Esophagus mucosa (tissue), 1 donor: Measurements from ENCODE around the gene TTC27. TPM values are rescaled to one million over a fixed set of nuclear protein-coding genes. Genes with fewer than 3 reads are reported as not detected.
"Not testable (repeated sequence)": the region's sequence is repeated elsewhere in the genome, so short reads cannot be mapped to it uniquely, and the experiment has no call there.

Experiments
- ATAC-seq: fragments of 200-7000 bp; cut with Tn5 transposase; one replicate; pipeline ENCODE4 v1.9.1; 2020
- total RNA-seq: library from RNA; stranded (reverse); gene quantifications from one replicate; pipeline ENCODE4 v1.2.4, GENCODE V29; 2023
- donor health status: DM: yes; HTN: yes; CAD: no.

TTC27 gene
- total RNA-seq, 1 donor from 2014 or later, result 16.5 TPM

DNA sequence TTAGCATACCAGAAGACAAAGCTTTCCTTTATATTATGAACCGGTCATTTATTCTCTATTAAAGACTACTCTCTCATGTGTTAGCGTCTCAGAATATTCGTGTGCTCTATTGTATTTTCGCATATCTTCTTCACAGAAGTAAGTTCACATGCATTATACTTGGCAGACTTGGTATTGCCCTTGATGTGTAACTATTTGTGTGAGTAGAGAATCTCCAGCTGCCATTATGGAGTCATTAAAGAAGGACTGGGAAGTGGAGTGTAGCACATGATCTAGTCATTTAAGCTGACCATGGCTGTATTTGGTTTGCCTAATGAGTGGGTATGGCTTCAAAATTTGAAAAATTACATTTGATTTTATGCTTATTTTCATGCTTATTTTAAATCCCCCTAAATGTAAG, 92.9 kb downstream of the TTC27 start:
- ATAC-seq, result no peak

DNA sequence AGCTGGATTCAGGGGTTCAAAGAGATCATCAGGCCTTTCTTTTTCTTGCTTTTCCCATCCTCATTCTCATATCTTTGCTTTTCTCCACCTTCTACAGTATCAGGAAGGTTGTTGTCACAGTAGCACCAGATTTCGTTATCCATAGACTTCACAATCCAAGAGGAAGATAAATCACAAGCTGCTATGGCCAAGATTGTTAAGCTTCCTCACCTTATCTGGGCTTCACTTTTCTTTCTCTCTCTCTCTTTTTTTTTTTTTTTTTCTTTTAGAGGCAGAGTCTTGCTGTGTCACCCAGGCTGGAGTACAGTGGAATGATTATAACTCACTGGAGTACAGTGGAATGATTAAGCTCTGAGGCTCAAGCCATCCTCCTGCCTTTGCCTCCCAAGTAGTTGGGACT, 93.5 kb downstream of the TTC27 start:
- ATAC-seq, result no peak

DNA sequence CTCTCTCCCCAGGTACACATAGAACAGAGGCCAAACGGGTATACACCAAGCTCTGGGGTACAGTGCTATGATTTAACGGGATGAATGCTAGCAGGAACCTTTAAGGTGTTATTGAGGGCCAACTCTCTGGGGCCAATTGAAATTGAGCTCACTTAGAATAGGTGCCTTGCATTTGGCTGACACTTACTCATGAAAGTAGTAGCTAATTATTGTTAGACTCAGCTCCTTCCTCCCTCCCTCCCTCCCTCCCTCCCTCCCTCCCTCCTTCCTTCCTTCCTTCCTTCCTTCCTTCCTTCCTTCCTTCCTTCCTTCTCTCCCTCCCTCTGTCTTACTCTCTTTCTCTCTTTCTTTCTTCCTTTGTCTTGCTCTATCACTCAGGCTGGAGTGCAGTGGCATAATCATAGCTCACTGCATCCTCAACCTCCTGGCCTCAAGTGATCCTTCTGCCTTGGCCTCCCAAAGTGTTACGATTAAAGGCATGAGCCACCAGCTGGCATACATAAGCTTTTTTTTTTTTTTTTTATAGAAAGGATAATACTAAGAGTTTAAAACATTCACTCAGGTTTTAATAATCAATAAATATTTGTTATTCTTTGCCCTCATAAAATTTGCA, 95.7 kb downstream of the TTC27 start:
- ATAC-seq, result no peak

DNA sequence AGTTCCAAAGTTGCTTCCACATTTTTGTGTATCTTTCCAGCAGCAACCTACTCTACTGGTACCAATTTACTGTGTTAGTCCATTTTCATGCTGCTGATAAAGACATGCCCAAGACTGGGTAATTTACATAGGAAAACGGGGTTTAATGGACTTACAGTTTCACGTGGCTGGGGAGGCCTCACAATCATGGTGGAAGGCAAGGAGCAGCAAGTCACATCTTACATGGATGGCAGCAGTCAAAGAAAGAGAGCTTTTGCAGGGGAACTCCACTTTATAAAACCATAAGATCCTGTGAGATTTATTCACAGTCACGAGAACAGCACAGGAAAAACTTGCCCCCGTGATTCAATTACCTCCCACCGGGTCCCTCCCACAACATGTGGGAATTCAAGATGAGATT, 98.8 kb downstream of the TTC27 start:
- ATAC-seq, result not testable (repeated sequence)

DNA sequence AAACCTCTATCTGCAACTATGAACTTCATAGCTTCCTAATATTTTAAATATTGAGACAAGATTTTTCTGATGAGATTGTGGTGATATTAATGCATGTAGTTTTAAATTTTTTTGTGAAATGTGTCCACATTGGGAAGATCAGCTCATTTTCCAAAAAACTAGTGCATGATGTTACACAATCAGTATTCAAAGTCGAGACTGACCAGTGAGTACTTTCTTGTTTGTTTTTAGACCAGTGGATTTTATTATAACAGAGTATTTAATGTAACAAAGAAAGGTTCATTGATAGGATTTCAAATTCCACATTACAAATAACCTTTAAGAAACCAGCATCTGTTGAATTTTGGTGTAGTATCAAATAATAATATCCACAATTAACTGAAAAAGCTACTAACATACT, 99.3 kb downstream of the TTC27 start:
- ATAC-seq, result no peak

DNA sequence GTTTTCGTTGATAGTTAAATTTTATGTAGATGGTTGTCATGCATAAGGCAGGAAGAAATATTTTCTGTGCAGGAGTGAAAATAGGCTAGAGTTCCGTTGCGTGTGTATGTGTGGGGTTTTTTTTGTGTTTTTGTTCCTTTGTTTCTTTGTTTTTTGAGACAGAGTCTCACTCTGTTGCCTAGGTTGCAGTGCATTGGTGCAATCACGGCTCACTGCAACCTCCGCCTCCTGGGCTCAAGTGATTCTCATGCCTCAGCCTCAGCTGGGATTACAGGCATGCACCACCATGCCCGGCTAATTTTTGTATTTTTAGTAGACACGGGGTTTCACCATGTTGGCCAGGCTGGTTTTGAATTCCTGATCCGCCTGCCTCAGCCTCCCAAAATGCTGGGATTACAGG, 103.1 kb downstream of the TTC27 start:
- not testable (repeated sequence) for ATAC-seq

DNA sequence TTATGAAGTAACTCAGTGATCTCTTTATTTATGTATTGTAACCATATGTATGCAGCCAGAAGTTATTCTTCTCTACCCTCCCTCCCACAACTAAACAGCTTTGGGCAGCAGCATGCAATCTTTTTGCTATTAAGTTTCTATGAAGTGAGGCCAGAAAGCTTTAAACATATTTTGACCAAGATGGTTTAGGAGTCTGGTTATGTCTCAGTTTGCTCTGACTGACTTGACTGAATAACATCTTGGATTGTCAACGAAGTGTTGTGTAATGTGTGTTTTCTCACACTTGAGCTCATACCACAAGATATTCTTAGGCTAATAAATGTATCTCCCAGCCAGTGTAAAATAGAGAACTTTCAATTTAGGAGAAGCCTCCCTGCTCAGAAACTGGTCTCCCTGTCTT, 104.3 kb downstream of the TTC27 start:
- ATAC-seq, result no peak

DNA sequence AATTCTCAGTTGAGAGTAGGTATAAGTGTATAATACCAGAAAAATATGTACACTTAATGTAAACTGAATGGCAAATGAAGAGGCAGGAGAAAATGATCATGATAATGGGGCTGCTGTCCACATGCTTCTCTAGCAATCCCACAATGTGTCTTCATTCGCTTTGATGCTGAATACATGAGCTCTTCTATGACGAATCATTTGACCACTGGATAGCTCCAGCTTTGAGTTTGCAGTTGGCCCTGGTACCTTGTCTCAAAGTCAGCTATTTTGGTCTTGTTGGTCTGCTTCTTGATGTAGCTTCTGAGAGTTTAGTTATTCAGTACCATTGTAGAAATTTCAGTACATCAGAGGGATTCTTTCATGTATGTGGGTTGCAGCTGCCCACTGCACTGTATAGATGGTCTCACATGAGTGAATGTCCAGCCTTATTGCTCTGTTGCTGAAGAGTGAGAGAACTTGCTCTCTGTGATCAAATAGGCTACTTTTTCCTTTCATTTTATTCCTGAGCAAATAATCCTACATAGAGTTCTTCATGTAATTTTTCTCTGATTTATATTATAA, 105.1 kb downstream of the TTC27 start:
- no peak for ATAC-seq

DNA sequence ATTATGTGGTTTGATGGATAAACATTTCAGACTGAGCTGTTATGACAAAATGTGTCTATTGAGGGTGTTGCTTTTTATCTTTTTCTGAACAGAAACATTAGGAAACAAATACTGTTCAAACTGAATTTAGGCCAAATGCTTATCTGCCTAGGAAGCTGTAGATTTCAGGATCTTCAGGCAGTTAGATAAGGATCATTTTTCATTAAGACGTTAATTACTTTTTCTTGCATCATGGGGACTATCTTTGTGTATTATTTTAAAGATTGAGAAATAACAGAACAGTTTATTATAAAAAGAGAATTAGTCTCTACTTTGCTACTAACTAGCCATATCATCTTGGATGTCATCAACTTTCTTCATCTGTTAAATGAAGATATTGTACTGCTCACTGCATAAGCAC, 107.5 kb downstream of the TTC27 start:
- no peak for ATAC-seq

DNA sequence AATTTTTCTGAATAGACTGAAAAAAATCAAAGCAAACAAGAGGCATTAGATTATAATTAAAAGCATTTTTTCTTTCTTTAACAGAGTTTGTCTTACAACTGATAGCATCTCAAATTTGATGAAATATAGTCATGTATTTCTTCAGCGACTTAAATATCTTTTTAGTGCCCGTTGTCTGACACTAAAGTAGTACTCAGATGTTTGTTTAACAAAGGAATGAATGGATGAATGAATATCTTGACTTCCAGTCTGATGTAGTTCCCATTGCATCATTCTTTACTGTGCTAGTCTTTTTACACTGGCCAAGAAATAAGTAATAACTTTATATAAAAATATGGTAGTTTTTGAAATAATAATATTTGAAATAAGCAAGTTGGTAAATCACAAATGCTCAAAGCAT, 111.1 kb downstream of the TTC27 start:
- no peak for ATAC-seq

DNA sequence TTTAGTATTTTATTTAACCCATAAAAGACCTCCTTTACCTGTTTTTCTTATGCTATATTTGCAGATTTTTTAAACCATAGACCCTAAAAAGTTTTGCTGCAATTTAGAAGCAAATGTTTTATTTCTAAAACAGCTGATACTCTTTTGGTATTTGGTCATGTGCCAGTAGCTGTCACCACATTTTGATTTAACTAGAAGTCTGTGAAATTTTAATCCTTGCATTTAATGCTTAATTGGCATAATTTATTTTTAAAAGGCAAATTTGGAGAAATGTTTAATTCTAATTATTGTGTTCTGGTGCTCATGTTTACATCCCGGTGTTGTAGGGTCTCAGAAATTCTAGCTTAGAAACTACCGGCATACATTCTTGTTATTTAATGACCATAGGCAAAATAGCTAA, 111.8 kb downstream of the TTC27 start:
- ATAC-seq, result no peak

DNA sequence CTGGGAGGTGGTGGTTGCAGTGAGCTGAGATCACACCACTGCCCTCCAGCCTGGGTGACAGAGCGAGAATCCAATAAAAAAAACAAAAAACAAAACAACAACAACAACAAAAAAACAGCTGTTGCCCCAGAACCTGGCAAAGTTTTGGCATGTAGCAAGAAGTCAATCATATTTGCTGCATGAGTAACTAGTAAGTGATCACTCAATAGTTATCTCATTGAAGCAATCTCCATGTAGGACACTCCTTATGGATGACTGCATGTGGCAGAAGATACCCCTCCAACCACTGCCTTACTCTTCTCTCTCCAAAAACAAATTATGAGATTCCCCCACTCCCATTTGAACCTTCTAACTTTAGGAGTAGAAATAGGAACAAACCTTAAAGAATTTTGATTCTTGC, 113.7 kb downstream of the TTC27 start:
- ATAC-seq, result no peak

DNA sequence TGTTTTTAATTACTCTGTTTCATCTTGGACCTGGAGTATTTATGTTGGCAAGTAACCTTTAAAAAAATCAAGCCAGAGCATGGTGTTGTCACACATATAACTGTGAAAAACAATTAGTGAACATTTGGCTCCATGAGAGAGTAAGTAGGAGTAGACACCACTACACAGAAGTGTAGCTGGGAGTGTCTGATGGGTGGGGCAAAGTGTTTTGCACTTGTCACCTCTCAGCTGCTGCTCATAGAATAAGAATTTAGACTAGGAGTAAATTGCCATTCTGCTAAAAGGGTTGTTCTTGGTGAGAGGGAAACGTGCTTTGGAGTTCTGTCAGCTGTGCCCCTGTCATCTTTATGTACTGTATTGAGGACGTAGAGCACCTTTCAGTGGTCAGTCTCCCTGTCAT, 114.5 kb downstream of the TTC27 start:
- ATAC-seq, result peak; percentile 53

DNA sequence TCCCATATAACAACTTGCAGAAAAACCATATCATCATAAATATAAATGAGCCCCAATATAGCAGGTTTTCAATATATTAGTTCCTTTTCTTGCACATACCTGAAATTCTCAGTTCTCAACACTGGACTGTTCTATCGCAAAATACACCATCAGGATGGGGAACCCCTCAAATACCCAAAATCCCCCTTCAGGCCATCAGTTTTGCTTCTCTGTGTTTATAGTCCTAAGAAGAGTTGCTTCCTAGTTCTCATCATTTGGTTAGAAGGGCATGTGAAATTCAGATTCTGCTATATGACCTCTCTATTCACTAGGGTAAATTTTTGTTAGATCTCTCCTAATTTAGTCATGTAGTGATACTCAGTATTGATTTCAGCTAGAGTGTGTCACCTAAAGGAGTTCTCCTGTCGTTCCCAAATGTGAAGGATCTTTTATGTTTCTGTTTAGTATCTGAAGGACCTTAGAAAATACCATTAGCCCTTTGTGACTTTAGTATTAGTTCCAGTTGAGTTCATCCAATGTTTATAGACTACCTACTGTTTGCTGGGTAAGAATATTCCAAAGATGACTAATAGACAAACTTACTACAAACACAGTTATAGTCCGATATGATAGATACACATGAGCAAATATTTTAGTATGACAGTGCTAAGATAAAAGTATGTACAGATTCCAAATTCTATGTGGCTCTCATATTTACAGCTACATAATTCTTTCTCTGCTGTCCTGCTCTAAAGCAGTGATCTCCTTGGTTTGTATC, 115.8 kb downstream of the TTC27 start:
- no peak for ATAC-seq

DNA sequence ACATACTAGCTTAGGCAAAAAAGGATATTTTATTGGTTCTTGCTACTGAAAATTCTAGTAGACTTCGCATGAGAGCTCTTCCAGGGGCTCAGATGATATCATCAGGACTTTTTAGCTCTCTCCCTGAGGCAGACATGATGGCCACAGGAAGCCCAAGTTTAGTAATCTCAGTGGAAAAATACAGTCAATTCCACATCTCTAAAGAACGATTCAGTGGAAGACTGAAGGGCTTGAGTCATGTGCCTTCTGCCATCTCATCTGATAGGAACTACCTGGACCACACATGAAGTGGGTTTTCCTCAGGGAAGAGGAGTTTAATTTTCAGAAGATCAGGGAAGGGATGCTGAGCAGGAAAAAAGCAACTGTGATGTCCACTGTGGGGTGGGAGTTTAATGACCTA, 117.3 kb downstream of the TTC27 start:
- ATAC-seq, result no peak

DNA sequence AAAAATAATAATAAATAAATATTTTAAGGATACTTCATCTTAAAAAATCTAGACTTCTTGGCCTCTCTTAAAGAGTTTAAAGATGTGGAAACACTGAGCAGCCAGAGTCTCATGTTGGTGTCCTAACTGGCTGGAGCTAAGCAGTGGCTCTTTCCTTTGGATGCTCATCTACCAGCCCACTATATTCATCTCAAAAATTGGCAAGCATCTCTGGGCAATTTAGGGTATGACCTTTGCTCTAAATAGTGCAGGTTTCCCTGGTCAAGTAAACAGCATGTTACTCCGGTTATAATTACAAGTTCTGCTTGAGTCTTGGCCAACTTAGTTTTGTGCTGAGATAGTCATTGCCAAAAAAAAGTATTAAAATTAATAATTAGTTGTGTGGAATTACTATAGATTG, 117.8 kb downstream of the TTC27 start:
- ATAC-seq, result no peak

DNA sequence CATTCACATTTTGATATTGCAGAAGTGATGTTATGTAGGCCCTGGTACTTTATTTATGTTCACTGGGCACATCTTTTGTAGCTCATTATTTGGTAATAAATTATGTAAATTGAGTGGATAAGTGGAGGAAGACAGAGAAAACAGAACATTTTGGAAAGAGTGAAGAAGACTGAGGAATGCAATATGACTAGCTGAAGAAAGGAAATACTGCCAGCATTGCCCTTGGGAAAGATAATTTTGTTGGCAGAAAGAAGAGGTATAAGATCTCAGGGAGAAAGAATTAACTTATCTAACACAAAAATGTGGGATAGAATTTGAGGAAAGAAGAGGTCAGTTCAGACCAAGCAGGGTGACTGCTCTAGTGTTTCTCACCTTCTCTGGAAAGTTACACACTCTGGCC, 118.8 kb downstream of the TTC27 start:
- ATAC-seq, result no peak

DNA sequence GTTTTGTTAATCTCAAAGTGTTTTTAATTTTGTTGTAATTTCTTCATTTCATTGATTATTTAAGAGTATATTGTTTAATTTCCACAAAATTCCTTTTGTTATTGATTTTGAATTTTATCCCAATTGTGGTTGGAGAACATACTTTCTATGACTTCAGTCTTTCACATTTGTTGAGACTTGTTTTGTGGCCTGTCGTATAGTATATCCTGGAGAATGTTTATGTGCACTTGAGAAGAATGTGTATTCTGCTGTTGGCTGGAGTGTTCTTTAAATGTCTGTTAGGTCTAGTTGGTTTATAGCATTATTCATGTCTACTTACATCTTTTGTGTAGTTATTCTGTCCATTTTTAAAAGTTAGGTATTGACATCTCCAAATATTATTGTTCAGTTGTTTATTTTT, 120.3 kb downstream of the TTC27 start:
- no peak for ATAC-seq

DNA sequence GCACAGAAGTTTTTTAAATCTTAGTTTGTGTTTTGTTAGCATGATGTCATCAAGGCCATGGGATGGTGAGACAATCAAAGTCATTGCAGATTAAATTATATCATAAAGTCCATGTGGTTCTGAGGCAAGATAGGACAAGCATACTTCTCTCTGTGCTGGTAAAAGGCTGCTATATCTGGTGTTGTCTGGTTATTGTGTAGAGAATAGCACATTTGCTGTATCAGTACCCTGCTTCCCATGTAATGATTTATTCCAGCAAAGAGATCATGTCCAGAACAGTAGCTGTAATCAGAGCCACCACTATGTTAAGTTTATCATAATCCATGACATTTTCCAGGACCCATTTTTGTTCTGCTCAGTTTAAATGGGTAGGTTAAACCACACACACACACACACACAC, 123.0 kb downstream of the TTC27 start:
- no peak for ATAC-seq

DNA sequence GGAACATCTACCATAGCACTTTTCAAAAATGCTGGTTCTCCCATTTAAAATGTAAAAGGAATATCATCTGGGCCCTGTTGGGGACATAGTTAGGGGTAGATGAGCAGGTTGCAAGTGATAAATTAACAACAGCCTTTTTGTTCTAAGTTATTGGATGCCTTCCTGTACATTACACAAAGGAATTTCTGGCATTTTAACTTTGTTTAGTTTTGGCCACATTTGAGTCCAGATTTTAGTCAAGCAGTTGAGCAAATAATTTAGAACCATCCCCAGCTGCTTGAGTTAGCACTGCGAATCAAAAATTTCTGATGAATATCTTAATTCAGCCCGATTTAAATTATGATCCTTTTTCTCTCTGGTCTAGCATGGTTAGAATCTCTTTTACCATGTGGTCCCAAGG, 124.4 kb downstream of the TTC27 start:
- no peak for ATAC-seq

DNA sequence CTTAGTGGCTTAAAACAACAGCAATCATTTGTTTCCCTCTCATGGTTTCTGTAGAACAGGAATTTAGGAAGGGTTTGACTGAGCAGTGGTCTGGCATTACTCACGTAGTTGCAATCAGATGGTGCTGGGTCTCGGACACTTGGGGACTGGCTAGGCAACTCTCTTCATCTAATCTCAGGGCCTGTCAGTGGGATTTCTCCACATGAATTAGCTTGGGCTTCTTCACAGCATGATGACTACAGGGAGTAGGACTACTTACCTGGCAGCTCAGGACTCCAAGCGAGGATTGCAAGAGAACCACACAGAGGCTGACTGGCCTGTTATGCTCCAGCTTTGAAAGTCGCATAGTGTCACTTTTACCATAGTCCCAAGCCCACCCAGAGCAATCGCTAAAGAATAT, 125.1 kb downstream of the TTC27 start:
- no peak for ATAC-seq

DNA sequence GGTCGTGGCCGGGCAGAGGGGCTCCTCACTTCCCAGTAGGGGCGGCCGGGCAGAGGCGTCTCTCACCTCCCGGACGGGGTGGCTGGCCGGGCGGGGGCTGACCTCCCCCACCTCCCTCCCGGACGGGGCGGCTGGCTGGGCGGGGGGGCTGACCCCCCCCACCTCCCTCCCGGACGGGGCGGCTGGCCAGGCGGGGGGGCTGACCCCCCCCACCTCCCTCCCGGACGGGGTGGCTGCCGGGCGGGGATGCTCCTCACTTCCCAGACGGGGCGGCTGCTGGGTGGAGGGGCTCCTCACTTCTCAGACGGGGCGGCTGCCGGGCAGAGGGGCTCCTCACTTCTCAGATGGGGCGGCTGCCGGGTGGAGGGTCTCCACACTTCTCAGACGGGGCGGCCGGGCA, 126.8 kb downstream of the TTC27 start:
- not testable (repeated sequence) for ATAC-seq

DNA sequence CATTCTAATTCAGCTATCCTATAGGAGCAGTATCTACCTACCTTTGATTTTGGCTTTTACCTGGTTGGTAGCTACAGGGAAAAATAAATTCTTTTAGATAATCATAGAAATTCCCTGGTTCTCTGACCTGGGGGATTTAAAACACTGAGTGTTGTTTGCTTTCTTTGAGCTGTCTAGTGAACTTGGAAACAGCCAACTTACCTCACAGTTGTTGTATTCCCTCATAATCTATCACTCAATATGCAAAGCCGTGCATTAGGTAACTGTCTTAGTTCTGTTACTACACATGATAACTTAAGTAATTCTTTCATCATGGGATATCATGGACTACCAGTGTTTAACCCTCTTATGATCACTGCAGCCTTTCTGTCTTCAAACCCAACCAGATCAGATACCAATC, 127.8 kb downstream of the TTC27 start:
- no peak for ATAC-seq

DNA sequence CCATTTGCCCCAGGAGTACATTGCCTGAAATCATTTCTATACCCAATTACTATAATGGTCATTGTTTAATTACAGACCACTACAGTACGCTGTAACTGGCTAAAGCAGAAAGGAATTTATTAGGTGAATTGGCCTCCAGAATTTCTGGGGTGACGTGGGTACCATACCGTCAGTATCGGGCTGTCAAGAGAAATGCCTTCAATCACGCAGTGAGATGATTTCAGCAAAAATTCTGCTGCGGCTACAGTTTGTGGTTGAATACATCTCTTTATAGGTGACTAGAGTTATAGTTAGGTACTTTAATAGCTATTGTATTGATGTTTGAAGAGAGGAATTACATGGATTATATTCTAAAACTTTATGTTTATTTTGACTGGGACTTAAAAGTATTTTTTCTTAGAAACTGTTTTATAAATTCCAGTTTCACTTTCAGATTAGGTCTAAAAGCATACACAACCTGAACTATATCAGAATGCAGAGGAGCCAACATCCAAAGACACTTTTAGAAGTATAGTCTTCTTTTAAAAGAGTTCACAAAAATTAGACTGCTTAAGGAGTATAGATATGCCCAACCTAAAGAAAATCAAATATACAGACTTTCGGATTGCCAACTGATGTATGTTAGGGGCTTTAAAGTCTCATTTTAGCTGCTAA, 128.4 kb downstream of the TTC27 start:
- ATAC-seq, result no peak
